Keratinocyte (primary cell): ENCODE data around the gene PLXNA2. TPM values are rescaled to one million over a fixed set of nuclear protein-coding genes. Genes with fewer than 3 reads are reported as not detected.

Experiments
- DNase-seq: peaks from one replicate; pipeline ENCODE4 v3.0.0-alpha.2; 2011; ENCODE audit warnings: low read depth, missing footprints, low spot score
- FAIRE-seq: peaks from 2 replicates; lab custom pipeline; 2011; peaks lifted over from hg19 to GRCh38; lab: Jason Lieb, UNC
- H2AFZ ChIP-seq: 2 replicates; pipeline ENCODE4 v1.6.0; 2012; ENCODE audit warnings: low read length, control low read depth, inconsistent platforms; ENCODE audit not compliant: control insufficient read depth
- H3K27ac ChIP-seq: 2 replicates; pipeline ENCODE4 v1.5.1; 2011; ENCODE audit warnings: low read length; ENCODE audit not compliant: control insufficient read depth, insufficient read depth
- H3K27me3 ChIP-seq: 3 replicates; pipeline ENCODE4 v1.6.0; 2011; ENCODE audit warnings: low read length; ENCODE audit not compliant: control insufficient read depth, insufficient read depth; ENCODE audit errors: extremely low read depth
- H3K36me3 ChIP-seq, 2 experiments: 2 replicates in 1 of 2; 3 replicates in 1 of 2; pipeline ENCODE4 v1.5.1; 2011; ENCODE audit warnings: low read length in 2 of 2, mild to moderate bottlenecking in 1 of 2; ENCODE audit not compliant: control insufficient read depth in 2 of 2, insufficient read depth in 2 of 2; ENCODE audit errors: extremely low read depth in 1 of 2
- H3K4me1 ChIP-seq: 3 replicates; pipeline ENCODE4 v1.5.1; 2011; ENCODE audit warnings: low read length; ENCODE audit not compliant: control insufficient read depth, insufficient read depth; ENCODE audit errors: extremely low read depth
- H3K4me2 ChIP-seq: 3 replicates; pipeline ENCODE4 v1.6.0; 2011; ENCODE audit warnings: low read depth, low read length; ENCODE audit not compliant: control insufficient read depth, insufficient read depth; ENCODE audit errors: extremely low read depth
- H3K4me3 ChIP-seq, 3 experiments: fragments of 200-600 bp in 1 of 3; sonication (generic) in 1 of 3; 2 replicates in 2 of 3; 3 replicates in 1 of 3; pipeline ENCODE4 v1.5.1; 2011 to 2016; ENCODE audit warnings: low read length in 3 of 3, mild to moderate bottlenecking in 3 of 3, control low read depth in 2 of 3, inconsistent platforms in 1 of 3, low read depth in 1 of 3, mixed read lengths in 1 of 3, mixed run types in 1 of 3, moderate library complexity in 1 of 3; ENCODE audit not compliant: control insufficient read depth in 2 of 3, insufficient read depth in 2 of 3; ENCODE audit errors: extremely low read depth in 1 of 3
- H3K79me2 ChIP-seq: 2 replicates; pipeline ENCODE4 v1.6.0; 2012; ENCODE audit warnings: low read length; ENCODE audit not compliant: control insufficient read depth, insufficient read depth
- H3K9ac ChIP-seq: 3 replicates; pipeline ENCODE4 v1.6.0; 2011; ENCODE audit warnings: low read length; ENCODE audit not compliant: control insufficient read depth, insufficient read depth; ENCODE audit errors: extremely low read depth
- H3K9me1 ChIP-seq: 3 replicates; pipeline ENCODE4 v1.6.0; 2011; ENCODE audit warnings: low read length; ENCODE audit not compliant: control insufficient read depth, insufficient read depth; ENCODE audit errors: extremely low read depth
- H3K9me3 ChIP-seq: 2 replicates; pipeline ENCODE4 v1.5.1; 2012; ENCODE audit warnings: low read depth, low read length; ENCODE audit not compliant: control insufficient read depth
- H4K20me1 ChIP-seq: 3 replicates; pipeline ENCODE4 v1.6.0; 2011; ENCODE audit warnings: low read length; ENCODE audit not compliant: control insufficient read depth, insufficient read depth; ENCODE audit errors: extremely low read depth
- EZH2 ChIP-seq: IDR thresholded peaks from one replicate; pipeline ENCODE4 v1.6.1; 2012; ENCODE audit warnings: inconsistent platforms, mild to moderate bottlenecking, low read length, moderate library complexity
- dilution Hi-C: fragments of 300-500 bp; cut with MboI; formaldehyde crosslinking; loops from one replicate; pipeline ENCODE4 v1.7.0; 2020; ENCODE audit warnings: low sequenced_read_pairs; ENCODE audit not compliant: extremely low pct_ligation_motif_present
- polyA plus RNA-seq, 5 experiments: library from polyadenylated mRNA; depleted of rRNA in 3 of 5; stranded (reverse) in 3 of 5; stranded (forward) in 1 of 5; unstranded in 1 of 5; fragments of >200 nt; gene quantifications; 1 replicate in 1 of 5; 2 replicates in 3 of 5; 3 replicates in 1 of 5; pipeline versions ENCODE4 v1.2.1 to v1.2.3, GENCODE V29; 2011 to 2012; ENCODE audit warnings: missing spikeins in 2 of 5, low read depth in 1 of 5, low replicate concordance in 1 of 5
- TF ChIP-seq, protein P1 (sequence below), 3 experiments: IDR thresholded peaks in 1 of 3; conservative IDR thresholded peaks in 1 of 3; optimal IDR thresholded peaks in 1 of 3; 2 replicates in 2 of 3; 3 replicates in 1 of 3; pipeline versions ENCODE3 to v1.5.1; 2011; ENCODE audit warnings: low read length in 3 of 3, mild to moderate bottlenecking in 3 of 3, moderate library complexity in 2 of 3, control low read depth in 1 of 3, inconsistent platforms in 1 of 3; ENCODE audit not compliant: insufficient read depth in 2 of 3; ENCODE audit errors: extremely low read depth in 1 of 3

The PLXNA2 gene
- polyA plus RNA-seq, 1 donor (not counting 4 experiments of a cell fraction or from before 2014, with no cell fraction given): 6.7 TPM

DNA sequence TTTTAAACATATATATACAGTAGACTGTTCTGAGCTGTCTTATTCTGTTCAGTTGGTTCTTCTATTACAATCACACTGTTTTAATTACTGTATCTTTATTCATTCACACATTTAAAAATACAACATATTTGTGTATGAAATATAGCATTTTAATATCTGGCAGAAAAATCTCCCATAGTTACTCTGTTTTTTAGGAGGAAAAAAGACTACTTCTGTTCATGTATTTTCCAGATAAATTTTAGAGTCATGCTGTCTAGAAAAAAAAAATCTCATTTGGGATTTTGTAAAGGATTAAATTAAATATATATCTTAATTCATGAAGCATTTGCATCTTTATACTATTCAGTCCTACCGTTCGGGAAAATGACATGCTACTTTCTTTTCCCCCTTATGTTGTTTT is 231.5 kb downstream of the PLXNA2 start:
- H2AFZ ChIP-seq: no peak overlapping the region
- no peak for DNase-seq
- no peak overlapping the region for H3K27ac ChIP-seq
- no peaks in the 10 kb centered on the region for H3K4me1 ChIP-seq
- no peaks in the 10 kb centered on the region for H3K27me3 ChIP-seq
- no peaks in the 10 kb centered on the region for H3K9me3 ChIP-seq
- dilution Hi-C loops: no loop called here
- H4K20me1 ChIP-seq: no peaks in the 10 kb centered on the region
- no peaks in the 10 kb centered on the region for H3K36me3 ChIP-seq
- no peak for FAIRE-seq
- H3K4me3 ChIP-seq: no peak overlapping the region
- no peaks in the 10 kb centered on the region for H3K9me1 ChIP-seq
- H3K9ac ChIP-seq: no peak overlapping the region
- H3K79me2 ChIP-seq: no peaks in the 10 kb centered on the region
- no peak overlapping the region for H3K4me2 ChIP-seq
- TF ChIP-seq, protein P1, sequence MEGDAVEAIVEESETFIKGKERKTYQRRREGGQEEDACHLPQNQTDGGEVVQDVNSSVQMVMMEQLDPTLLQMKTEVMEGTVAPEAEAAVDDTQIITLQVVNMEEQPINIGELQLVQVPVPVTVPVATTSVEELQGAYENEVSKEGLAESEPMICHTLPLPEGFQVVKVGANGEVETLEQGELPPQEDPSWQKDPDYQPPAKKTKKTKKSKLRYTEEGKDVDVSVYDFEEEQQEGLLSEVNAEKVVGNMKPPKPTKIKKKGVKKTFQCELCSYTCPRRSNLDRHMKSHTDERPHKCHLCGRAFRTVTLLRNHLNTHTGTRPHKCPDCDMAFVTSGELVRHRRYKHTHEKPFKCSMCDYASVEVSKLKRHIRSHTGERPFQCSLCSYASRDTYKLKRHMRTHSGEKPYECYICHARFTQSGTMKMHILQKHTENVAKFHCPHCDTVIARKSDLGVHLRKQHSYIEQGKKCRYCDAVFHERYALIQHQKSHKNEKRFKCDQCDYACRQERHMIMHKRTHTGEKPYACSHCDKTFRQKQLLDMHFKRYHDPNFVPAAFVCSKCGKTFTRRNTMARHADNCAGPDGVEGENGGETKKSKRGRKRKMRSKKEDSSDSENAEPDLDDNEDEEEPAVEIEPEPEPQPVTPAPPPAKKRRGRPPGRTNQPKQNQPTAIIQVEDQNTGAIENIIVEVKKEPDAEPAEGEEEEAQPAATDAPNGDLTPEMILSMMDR (optimal IDR thresholded peaks at IDR 0.05 in 1 of 3, IDR thresholded peaks at IDR 0.05 in 1 of 3, conservative IDR thresholded peaks at IDR 0.05 in 1 of 3; ENCODE audit: extremely low read depth in 1 of 3, insufficient read depth in 2 of 3, low read length in 3 of 3): no peak
- no peak for TF ChIP-seq EZH2

DNA sequence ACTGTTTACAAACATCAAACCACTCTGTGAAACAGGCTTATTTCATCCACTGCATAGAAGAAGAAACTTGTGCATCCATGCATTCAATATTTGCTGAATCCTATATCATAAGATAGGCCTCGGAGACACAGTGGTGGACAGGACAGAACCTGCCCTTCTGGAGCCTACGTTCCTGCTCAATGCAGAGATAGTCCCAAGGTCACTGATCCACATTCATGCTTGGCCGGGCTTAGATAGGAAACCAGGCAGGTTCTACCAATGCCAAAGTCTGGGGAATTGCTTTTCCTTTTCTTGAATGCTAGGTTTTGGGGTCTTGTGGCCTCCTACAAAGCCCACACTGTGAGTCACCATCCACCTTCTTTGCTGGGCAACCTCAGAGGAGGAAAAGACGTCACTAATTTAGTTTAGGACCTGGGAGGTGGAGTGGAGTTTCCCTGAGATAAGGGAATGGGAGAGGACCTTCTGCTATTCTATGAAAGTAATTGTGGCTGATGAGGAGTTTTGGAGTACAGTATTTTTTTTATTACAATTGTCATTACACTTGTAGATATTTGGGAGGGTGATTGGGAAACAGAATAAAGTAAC is 233.6 kb downstream of the PLXNA2 start:
- H3K27me3 ChIP-seq: no peaks in the 10 kb centered on the region
- FAIRE-seq (no peak), DNase-seq (no peak)
- H3K36me3 ChIP-seq: no peaks in the 10 kb centered on the region
- H4K20me1 ChIP-seq: no peaks in the 10 kb centered on the region
- H2AFZ ChIP-seq: no peak overlapping the region
- no peaks in the 10 kb centered on the region for H3K4me1 ChIP-seq
- no peak overlapping the region for H3K4me2 ChIP-seq
- no peak overlapping the region for H3K27ac ChIP-seq
- H3K4me3 ChIP-seq: no peak overlapping the region
- no peaks in the 10 kb centered on the region for H3K9me3 ChIP-seq
- TF ChIP-seq, protein P1 (optimal IDR thresholded peaks at IDR 0.05 in 1 of 3, IDR thresholded peaks at IDR 0.05 in 1 of 3, conservative IDR thresholded peaks at IDR 0.05 in 1 of 3; ENCODE audit: extremely low read depth in 1 of 3, insufficient read depth in 2 of 3, low read length in 3 of 3): no peak
- TF ChIP-seq EZH2: no peak
- no peak overlapping the region for H3K9ac ChIP-seq
- dilution Hi-C loops: no loop called here
- H3K79me2 ChIP-seq: no peaks in the 10 kb centered on the region
- H3K9me1 ChIP-seq: no peaks in the 10 kb centered on the region
